Kidney (tissue), 14 donors: ENCODE data around the gene TMEM270. TPM values are rescaled to one million over a fixed set of nuclear protein-coding genes. Genes with fewer than 3 reads are reported as not detected.
A peak's percentile ranks its signal among the peaks of the same experiment; 100 is the strongest.

Experiments used
- DNase-seq, 5 donors: peaks; one replicate each; pipeline ENCODE4 v3.0.0-alpha.2; 2013 to 2020
- FAIRE-seq: peaks from 2 replicates; lab custom pipeline; 2012; peaks lifted over from hg19 to GRCh38; lab: Jason Lieb, UNC
- H3K27ac ChIP-seq, 2 donors: one replicate each; pipeline ENCODE4 v1.7.0; 2013; ENCODE audit warnings: low read depth in 2 of 2, low read length in 2 of 2, inconsistent platforms in 1 of 2
- H3K27me3 ChIP-seq: one replicate; pipeline ENCODE4 v1.7.1; 2013; ENCODE audit warnings: low read length, inconsistent platforms; ENCODE audit not compliant: control insufficient read depth, insufficient read depth
- H3K36me3 ChIP-seq, 3 donors: one replicate each; pipeline versions ENCODE4 v1.7.0 to v1.7.1; 2013; ENCODE audit warnings: low read length in 3 of 3, control low read depth in 1 of 3, inconsistent platforms in 1 of 3; ENCODE audit not compliant: insufficient read depth in 3 of 3, control insufficient read depth in 2 of 3
- H3K4me1 ChIP-seq, 3 donors: one replicate each; pipeline versions ENCODE4 v1.7.0 to v1.7.1; 2013; ENCODE audit warnings: low read length in 3 of 3, inconsistent platforms in 1 of 3, low read depth in 1 of 3; ENCODE audit not compliant: control insufficient read depth in 2 of 3, insufficient read depth in 2 of 3
- H3K4me3 ChIP-seq, 3 donors: one replicate each; pipeline versions ENCODE4 v1.7.0 to v1.8.1; 2013; ENCODE audit warnings: low read length in 3 of 3, control low read depth in 1 of 3, inconsistent platforms in 1 of 3
- H3K9ac ChIP-seq, 3 donors: one replicate each; pipeline versions ENCODE4 v1.7.0 to v1.7.1; 2013; ENCODE audit warnings: low read length in 3 of 3, control low read depth in 1 of 3, inconsistent platforms in 1 of 3
- H3K9me3 ChIP-seq, 3 donors: one replicate each; pipeline versions ENCODE4 v1.7.0 to v1.7.1; 2013; ENCODE audit warnings: low read length in 3 of 3, control low read depth in 1 of 3, inconsistent platforms in 1 of 3; ENCODE audit not compliant: control insufficient read depth in 2 of 3, insufficient read depth in 1 of 3
- intact Hi-C: fragments of 100-400 bp; cut with DNase I; formaldehyde crosslinking; loops from one replicate; pipeline ENCODE4 v1.11.1; 2022
- polyA plus RNA-seq: library from polyadenylated mRNA; stranded (reverse); fragments of 350-450 nt; fragmentation: Illumina TruSeq; extraction: RNeasy Lipid Tissue Mini Kit (QIAGEN cat#74804); gene quantifications from one replicate; pipeline ENCODE4 v1.2.3, GENCODE V29; 2014; ENCODE audit warnings: low read depth, low replicate concordance; ENCODE audit not compliant: insufficient read depth
- total RNA-seq: library from RNA; stranded (reverse); fragmentation: NEBNext Ultra II Directional; extraction: Animal tissue kit (Norgen Biotek cat#: 25700); gene quantifications from one replicate; pipeline ENCODE4 v1.2.1, GENCODE V29; 2021
- TF ChIP-seq, protein P1 (sequence below): IDR thresholded peaks from 3 replicates; pipeline ENCODE4 v1.5.1; 2012; ENCODE audit warnings: mild to moderate bottlenecking, moderate library complexity, borderline replicate concordance; ENCODE audit not compliant: insufficient read depth; ENCODE audit errors: extremely low read depth
- donor health status: control.
- donor health status: control.
- donor health status: control.
- donor health status: control.
- donor health status: control.
- donor health status: DM: yes; HTN: yes; CAD: no.
- donor health status: Normal renal cell carcinoma (clear cell type).

The TMEM270 gene
- total and polyA plus RNA-seq, 2 donors from 2014 or later = 0.50 TPM; not detected in 1

- H3K9ac ChIP-seq = no peak overlapping the region
- no peaks in the 10 kb centered on the region for H3K9me3 ChIP-seq
- DNase-seq = peak in 3 of 5 donors; percentile 36 to 86 (median 55)
- TF ChIP-seq, protein P1, sequence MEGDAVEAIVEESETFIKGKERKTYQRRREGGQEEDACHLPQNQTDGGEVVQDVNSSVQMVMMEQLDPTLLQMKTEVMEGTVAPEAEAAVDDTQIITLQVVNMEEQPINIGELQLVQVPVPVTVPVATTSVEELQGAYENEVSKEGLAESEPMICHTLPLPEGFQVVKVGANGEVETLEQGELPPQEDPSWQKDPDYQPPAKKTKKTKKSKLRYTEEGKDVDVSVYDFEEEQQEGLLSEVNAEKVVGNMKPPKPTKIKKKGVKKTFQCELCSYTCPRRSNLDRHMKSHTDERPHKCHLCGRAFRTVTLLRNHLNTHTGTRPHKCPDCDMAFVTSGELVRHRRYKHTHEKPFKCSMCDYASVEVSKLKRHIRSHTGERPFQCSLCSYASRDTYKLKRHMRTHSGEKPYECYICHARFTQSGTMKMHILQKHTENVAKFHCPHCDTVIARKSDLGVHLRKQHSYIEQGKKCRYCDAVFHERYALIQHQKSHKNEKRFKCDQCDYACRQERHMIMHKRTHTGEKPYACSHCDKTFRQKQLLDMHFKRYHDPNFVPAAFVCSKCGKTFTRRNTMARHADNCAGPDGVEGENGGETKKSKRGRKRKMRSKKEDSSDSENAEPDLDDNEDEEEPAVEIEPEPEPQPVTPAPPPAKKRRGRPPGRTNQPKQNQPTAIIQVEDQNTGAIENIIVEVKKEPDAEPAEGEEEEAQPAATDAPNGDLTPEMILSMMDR = no peak
- FAIRE-seq = no peak
- intact Hi-C loops = no loop called here
- no peak overlapping the region for H3K4me3 ChIP-seq
- no peaks in the 10 kb centered on the region for H3K27me3 ChIP-seq
- H3K36me3 ChIP-seq = no peaks in the 10 kb centered on the region
- peaks cover 0 to 8% (median 0%) of the 10 kb centered on the region in 3 donors for H3K4me1 ChIP-seq
- H3K27ac ChIP-seq = peak overlapping the region; percentile 3 to 28
Measured at GRCh38 chr7:73879977-73880681, 19.2 kb downstream of the TMEM270 start.

- peak in 1 of 5 donors; percentile 57 for DNase-seq
- Histone ChIP-seq H3K27ac (peak overlapping the region in 1 of 2 donors; percentile 3), H3K36me3 (no peaks in the 10 kb centered on the region), H3K9me3 (no peaks in the 10 kb centered on the region), H3K4me3 (no peak overlapping the region), H3K4me1 (peaks cover 0 to 8% (median 0%) of the 10 kb centered on the region in 3 donors), H3K27me3 (no peaks in the 10 kb centered on the region), H3K9ac (no peak overlapping the region)
- intact Hi-C loops = no loop called here
- TF ChIP-seq, protein P1 = no peak
- no peak for FAIRE-seq
Measured at GRCh38 chr7:73880755-73881328, 19.9 kb downstream of the TMEM270 start.

- peaks cover 0 to 8% (median 0%) of the 10 kb centered on the region in 3 donors for H3K4me1 ChIP-seq
- H3K9me3 ChIP-seq = no peaks in the 10 kb centered on the region
- no peak overlapping the region for H3K9ac ChIP-seq
- DNase-seq (no peak), FAIRE-seq (no peak)
- H3K27ac ChIP-seq = peak overlapping the region in 1 of 2 donors; percentile 22
- TF ChIP-seq, protein P1 = no peak
- intact Hi-C loops = no loop called here
- no peak overlapping the region for H3K4me3 ChIP-seq
- H3K27me3 ChIP-seq = no peaks in the 10 kb centered on the region
- no peaks in the 10 kb centered on the region for H3K36me3 ChIP-seq
Measured at GRCh38 chr7:73881352-73882046, 20.5 kb downstream of the TMEM270 start.
